Body of pancreas (tissue), 4 donors: ENCODE measurements around the gene TCF7L1. TPM values are rescaled to one million over a fixed set of nuclear protein-coding genes. Genes with fewer than 3 reads are reported as not detected.
"Not testable (repeated sequence)": the region's sequence is repeated elsewhere in the genome, so short reads cannot be mapped to it uniquely, and the experiment has no call there.

ENCODE experiments used
- ATAC-seq: fragments of 150-250 bp; one replicate; pipeline ENCODE4 v1.9.1; 2016
- DNase-seq, 4 donors: peaks; one replicate each; pipeline ENCODE4 v3.0.0-alpha.2; 2019
- H3K27ac ChIP-seq, 4 donors: fragments of 200-600 bp; sonication (generic); 1 replicate in 3 of 4; 2 replicates in 1 of 4; pipeline versions ENCODE4 v1.5.1 to v1.6.1; 2016 to 2019; ENCODE audit warnings: mild to moderate bottlenecking in 1 of 4, mixed read lengths in 1 of 4, moderate library complexity in 1 of 4
- H3K27me3 ChIP-seq, 2 donors: fragments of 200-600 bp; sonication (generic); one replicate each; pipeline ENCODE4 v1.6.0; 2016; ENCODE audit warnings: mild to moderate bottlenecking in 1 of 2
- H3K36me3 ChIP-seq, 2 donors: fragments of 200-600 bp; sonication (generic); replicated peaks in 1 of 2; 2 replicates each; pipeline ENCODE4 v1.5.1; 2016; ENCODE audit warnings: low read depth in 2 of 2; ENCODE audit not compliant: insufficient read depth in 1 of 2
- H3K4me1 ChIP-seq: fragments of 200-600 bp; sonication (generic); one replicate; pipeline ENCODE4 v1.6.0; 2016
- H3K4me3 ChIP-seq, 2 donors: fragments of 200-600 bp; sonication (generic); 1 replicate in 1 of 2; 2 replicates in 1 of 2; pipeline ENCODE4 v1.5.1; 2016 to 2019
- H3K9me3 ChIP-seq, 3 donors: fragments of 200-600 bp; sonication (generic); 1 replicate in 2 of 3; 2 replicates in 1 of 3; pipeline ENCODE4 v1.5.1; 2016
- POLR2A ChIP-seq, 3 donors: fragments of 450-650 bp; IDR thresholded peaks; one replicate each; pipeline ENCODE4 v1.6.1; 2016; ENCODE audit warnings: antibody characterized with exemption in 3 of 3, mild to moderate bottlenecking in 2 of 3
- WGBS, 2 donors: methylation state at CpG; one replicate each; pipeline ENCODE4 v1.1.5; 2017; 5-methylcytosine and 5-hydroxymethylcytosine counted together
- intact Hi-C: fragments of 100-400 bp; cut with DNase I; formaldehyde crosslinking; loops from one replicate; pipeline ENCODE4 v1.15.1; 2023
- total RNA-seq, 2 donors: library from RNA; depleted of rRNA; stranded (reverse); fragments of >200 nt; gene quantifications; one replicate each; pipeline ENCODE4 v1.1.0, GENCODE V29; 2016
- TF ChIP-seq, protein P1 (sequence below), 7 experiments: fragments of 450-650 bp in 4 of 7; fragments of 200-600 bp in 3 of 7; sonication (generic) in 3 of 7; IDR thresholded peaks; one replicate each; pipeline ENCODE4 v1.5.1; 2016 to 2019; ENCODE audit warnings: antibody characterized with exemption in 7 of 7

TCF7L1 gene
- total RNA-seq, 2 donors from 2014 or later, result 2.1 to 4.3 TPM

DNA sequence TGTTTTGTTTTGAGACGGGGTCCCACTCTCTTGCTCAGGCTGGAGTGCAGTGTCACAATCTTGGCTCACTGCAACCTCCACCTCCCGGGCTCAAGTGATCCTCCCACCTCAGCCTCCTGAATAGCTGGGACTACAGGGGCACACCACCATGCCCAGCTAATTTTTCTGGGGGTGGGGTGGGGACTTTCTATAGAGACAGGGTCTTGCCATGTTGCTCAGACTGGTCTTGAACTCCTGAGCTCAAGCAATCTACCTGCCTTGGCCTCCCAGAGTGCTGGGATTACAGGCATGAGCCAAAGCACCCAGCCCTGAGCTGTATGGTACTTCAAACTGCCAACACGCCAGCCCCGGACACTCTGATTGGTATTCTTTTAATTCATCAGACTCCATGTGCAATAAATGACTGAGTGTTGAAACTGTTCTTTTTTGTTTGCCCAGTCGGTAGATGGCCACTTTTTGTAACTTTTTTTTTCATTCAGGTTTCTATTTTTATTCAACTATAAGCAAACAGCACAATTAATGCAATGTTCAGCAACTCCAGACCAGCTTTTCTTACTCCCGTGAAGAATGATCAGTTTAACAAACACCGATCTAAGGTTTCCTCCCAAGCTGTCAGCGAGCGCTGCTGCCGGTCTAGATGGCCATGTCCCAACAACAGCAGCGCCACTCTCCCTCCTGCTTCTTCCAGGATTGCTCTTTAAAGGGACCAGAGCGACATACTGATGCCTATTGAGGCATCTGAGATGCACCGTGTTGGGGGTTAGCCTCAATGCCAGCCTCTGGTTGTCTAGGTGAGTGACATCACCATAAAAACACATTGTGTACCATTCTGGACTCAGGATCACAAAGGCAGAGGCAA, 207.1 kb downstream of the TCF7L1 start:
- 23 to 37% methylated on average over 13 of the region's 13 CpGs for WGBS, 2 donors
- peak; percentile 53 for ATAC-seq

DNA sequence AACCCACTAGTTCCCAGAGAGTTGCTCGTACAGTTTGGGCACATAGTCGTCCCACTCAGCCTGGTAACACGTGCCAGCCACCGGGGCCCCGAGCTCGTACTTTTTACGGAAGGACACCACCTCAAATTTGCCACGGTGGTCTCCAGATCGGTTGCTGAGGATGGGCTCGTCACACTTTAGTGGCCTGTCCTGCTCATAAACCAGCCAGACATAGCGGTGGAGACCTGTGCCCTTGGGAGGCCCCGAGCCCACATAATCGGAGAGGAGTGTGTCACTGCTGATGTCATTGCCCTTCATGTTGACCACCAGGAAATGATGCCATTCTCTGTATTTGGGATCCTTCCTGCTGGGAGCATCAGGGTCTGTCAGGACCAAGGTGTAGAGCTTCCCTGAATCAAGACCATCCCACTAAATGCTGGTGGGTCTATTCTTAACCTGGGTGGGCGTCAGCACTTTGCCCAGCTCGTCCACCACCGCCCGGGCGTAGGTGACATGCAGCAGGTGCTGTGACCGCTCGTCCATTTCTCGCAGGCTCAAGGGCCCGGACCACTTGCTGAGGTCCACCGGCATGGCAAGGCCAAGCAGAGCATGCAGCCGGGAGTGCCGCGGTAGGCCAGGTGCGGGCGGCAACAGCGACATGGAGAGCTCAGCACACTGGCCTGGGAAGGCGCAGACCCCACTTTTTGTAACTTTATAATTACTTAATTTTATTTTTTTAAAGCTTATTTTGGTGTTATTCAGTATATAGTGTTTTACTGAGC, 208.3 kb downstream of the TCF7L1 start:
- no peak overlapping the region for H3K27ac ChIP-seq
- no peaks in the 10 kb centered on the region for H3K9me3 ChIP-seq
- H3K4me3 ChIP-seq, result no peak overlapping the region
- DNase-seq (no peak), ATAC-seq (no peak)
- TF ChIP-seq, protein P1, sequence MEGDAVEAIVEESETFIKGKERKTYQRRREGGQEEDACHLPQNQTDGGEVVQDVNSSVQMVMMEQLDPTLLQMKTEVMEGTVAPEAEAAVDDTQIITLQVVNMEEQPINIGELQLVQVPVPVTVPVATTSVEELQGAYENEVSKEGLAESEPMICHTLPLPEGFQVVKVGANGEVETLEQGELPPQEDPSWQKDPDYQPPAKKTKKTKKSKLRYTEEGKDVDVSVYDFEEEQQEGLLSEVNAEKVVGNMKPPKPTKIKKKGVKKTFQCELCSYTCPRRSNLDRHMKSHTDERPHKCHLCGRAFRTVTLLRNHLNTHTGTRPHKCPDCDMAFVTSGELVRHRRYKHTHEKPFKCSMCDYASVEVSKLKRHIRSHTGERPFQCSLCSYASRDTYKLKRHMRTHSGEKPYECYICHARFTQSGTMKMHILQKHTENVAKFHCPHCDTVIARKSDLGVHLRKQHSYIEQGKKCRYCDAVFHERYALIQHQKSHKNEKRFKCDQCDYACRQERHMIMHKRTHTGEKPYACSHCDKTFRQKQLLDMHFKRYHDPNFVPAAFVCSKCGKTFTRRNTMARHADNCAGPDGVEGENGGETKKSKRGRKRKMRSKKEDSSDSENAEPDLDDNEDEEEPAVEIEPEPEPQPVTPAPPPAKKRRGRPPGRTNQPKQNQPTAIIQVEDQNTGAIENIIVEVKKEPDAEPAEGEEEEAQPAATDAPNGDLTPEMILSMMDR (IDR thresholded peaks at IDR 0.05), result no peak
- TF ChIP-seq POLR2A (IDR thresholded peaks at IDR 0.05), result no peak
- peaks cover 8 to 11% of the 10 kb centered on the region in 2 donors for H3K36me3 ChIP-seq
- intact Hi-C loops, result no loop called here
- 82 to 88% methylated on average over 19 to 30 of the region's 30 CpGs for WGBS, 2 donors
- H3K27me3 ChIP-seq, result no peaks in the 10 kb centered on the region
- H3K4me1 ChIP-seq, result peaks cover 3% of the 10 kb centered on the region

More for the DNA sequence above, 207.1 kb downstream of the TCF7L1 start:
- Histone ChIP-seq H3K4me3 (no peak overlapping the region), H3K9me3 (no peaks in the 10 kb centered on the region), H3K27me3 (no peaks in the 10 kb centered on the region), H3K4me1 (peaks cover 3% of the 10 kb centered on the region), H3K27ac (no peak overlapping the region), H3K36me3 (peaks cover 1 to 6% of the 10 kb centered on the region in 2 donors)
- peak in 1 of 4 donors; percentile 33 for DNase-seq
- TF ChIP-seq, protein P1 (IDR thresholded peaks at IDR 0.05), result no peak
- TF ChIP-seq POLR2A (IDR thresholded peaks at IDR 0.05), result no peak
- intact Hi-C loops, result no loop called here

DNA sequence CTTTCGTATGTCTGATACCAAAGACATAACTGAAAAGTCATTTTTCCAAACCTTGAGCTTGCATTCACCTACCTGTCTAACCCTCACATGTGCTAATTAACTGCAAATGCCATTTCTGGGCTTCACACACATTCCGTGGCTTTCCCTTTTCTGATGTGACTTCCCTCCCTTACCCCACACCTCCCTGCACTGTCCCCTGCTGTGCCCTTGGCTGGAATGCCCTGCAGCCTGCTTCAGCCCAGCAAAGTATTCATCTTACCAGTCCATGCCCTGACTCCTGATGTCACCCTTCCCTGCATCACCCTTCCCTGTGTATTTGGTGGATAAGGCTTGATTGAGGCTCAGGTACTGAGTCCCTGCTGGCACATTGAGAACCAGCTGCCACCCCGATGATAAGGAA, 209.0 kb downstream of the TCF7L1 start:
- ATAC-seq, result no peak

DNA sequence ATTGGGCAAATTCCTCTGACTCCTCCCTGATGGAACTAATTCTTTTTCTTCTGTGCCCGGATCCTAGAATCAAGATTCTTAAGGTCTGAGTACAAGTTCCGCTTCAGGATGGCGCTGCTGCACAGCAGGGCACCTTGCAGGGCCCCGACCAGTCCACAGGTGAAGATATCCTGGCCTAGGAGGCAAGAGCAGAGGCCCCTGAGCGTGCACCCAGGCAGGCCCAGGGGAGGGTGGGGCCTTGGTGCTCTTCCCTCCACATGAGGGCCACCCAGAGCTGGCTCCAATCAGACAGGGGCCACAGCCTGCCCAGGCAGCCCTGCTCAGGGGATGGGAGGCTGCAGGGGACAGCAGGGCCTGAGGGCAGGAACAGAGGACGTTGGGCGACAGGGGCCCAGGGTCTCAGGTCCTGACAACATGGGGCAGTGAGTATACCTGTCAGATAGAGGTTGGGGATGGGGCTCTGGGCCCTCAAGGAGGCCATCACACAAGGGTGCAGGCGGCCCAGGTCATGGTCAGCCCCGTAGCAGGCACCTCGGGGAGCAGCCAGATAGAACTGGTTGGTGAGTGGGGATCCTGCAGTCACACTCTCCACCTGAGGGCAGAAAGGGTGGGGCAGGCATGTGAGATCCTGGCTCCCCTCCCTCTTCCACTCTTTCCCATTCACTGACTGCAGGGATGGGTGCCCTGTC, 210.2 kb downstream of the TCF7L1 start:
- DNase-seq, H3K4me1 ChIP-seq, H3K27ac ChIP-seq, H3K9me3 ChIP-seq, ATAC-seq, H3K4me3 ChIP-seq, intact Hi-C loops, H3K27me3 ChIP-seq: not testable (repeated sequence)
- WGBS, 2 donors, result 94 to 95% methylated on average over 4 to 8 of the region's 10 CpGs
- H3K36me3 ChIP-seq, result peaks cover 9 to 11% of the 10 kb centered on the region in 2 donors

More for the DNA sequence above, 209.0 kb downstream of the TCF7L1 start:
- Histone ChIP-seq H3K27ac (no peak overlapping the region), H3K27me3 (no peaks in the 10 kb centered on the region), H3K9me3 (no peaks in the 10 kb centered on the region), H3K36me3 (peaks cover 9 to 11% of the 10 kb centered on the region in 2 donors), H3K4me1 (peaks cover 3% of the 10 kb centered on the region), H3K4me3 (no peak overlapping the region)
- no peak for TF ChIP-seq POLR2A (IDR thresholded peaks at IDR 0.05)
- TF ChIP-seq, protein P1 (IDR thresholded peaks at IDR 0.05), result no peak
- 70 to 80% methylated on average over 3 of the region's 3 CpGs for WGBS, 2 donors
- intact Hi-C loops, result no loop called here
- no peak for DNase-seq
